ENCODE data around the gene TMEM255B. TPM values are rescaled to one million over a fixed set of nuclear protein-coding genes. Genes with fewer than 3 reads are reported as not detected.

Gene TMEM255B
- total and polyA plus RNA-seq, 2 of the 4 experiments (the other 2 are of a cell fraction) = 0.36 to 0.94 TPM

DNA sequence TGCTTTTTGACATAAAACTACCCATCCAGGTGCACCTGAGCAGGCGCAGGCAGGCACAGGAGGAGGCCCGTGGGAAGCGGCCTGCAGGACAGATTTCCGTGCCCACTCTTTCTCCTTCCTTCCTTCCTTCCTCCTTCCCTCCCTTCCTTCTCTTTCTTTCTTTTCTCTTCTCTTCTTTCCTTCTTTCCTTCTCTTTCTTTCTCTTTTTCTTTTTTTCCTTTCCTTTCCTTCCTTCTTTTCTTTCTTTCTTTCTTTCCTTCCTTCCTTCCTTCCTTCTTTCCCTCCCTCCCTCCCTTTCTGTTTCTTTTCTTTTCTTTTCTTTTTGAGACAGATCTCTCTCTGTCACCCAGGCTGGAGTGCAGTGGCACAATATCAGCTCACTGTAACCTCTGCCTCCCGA is 21.2 kb upstream of the TMEM255B start:
- TF ChIP-seq NFE2L2 (IDR thresholded peaks at IDR 0.05; ENCODE audit: low read depth, low read length) (no peak), SMC3 (IDR thresholded peaks at IDR 0.05; ENCODE audit: low read depth, low read length) (no peak), ELK1 (IDR thresholded peaks at IDR 0.05; ENCODE audit: borderline replicate concordance, low read depth, low read length) (no peak), MXI1 (IDR thresholded peaks at IDR 0.05; ENCODE audit: borderline replicate concordance, low read depth, low read length) (no peak)
- TF ChIP-seq, protein P1, sequence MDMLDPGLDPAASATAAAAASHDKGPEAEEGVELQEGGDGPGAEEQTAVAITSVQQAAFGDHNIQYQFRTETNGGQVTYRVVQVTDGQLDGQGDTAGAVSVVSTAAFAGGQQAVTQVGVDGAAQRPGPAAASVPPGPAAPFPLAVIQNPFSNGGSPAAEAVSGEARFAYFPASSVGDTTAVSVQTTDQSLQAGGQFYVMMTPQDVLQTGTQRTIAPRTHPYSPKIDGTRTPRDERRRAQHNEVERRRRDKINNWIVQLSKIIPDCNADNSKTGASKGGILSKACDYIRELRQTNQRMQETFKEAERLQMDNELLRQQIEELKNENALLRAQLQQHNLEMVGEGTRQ (IDR thresholded peaks at IDR 0.05; ENCODE audit: low read depth, low read length) = no peak
- WGBS, 2 experiments (ENCODE audit: extremely low coverage in 2 of 2, insufficient read length in 1 of 2) = 100% methylated on average over 1 of the region's 5 CpGs; no CpG with 5 or more reads in 1 of the 2 experiments

More for the DNA sequence above, 21.2 kb upstream of the TMEM255B start:
- no peaks in the 10 kb centered on the region for H3K9me3 ChIP-seq (ENCODE audit: control insufficient read depth, insufficient read depth, low read length)
- H2BK120ac ChIP-seq (ENCODE audit: low read depth, low read length) = no peak overlapping the region
- no peak overlapping the region for H3K9ac ChIP-seq (ENCODE audit: low read depth, low read length)
- no peak overlapping the region for H3K18ac ChIP-seq (ENCODE audit: low read depth, low read length)
- H3K27ac ChIP-seq (ENCODE audit: insufficient read depth, low read length) = no peak overlapping the region
- no peak overlapping the region for H2BK5ac ChIP-seq (ENCODE audit: low read depth, low read length, poor library complexity, severe bottlenecking)
- no peak overlapping the region for H2BK20ac ChIP-seq (ENCODE audit: low read depth, low read length)
- H4K5ac ChIP-seq (ENCODE audit: low read depth, low read length) = no peak overlapping the region
- 0 out of 2 replicates have a peak, but pooled peaks cover 4% of the 10 kb centered on the region for H4K20me1 ChIP-seq (ENCODE audit: insufficient read depth, low read length)
- no peak overlapping the region for H2AFZ ChIP-seq (replicated peaks; ENCODE audit: low read length, poor library complexity)
- H3K4ac ChIP-seq (ENCODE audit: low read depth, low read length) = no peak overlapping the region
- H4K91ac ChIP-seq (ENCODE audit: insufficient read depth, low read depth, low read length) = no peak overlapping the region
- no peak overlapping the region for H3K14ac ChIP-seq (replicated peaks; ENCODE audit: low read depth, low read length)
- ATAC-seq (ENCODE audit: low read depth) (no peak), DNase-seq (no peak)
- H3K4me2 ChIP-seq (ENCODE audit: low read depth, low read length) = no peak overlapping the region
- H2AK9ac ChIP-seq (replicated peaks; ENCODE audit: low read depth, low read length, poor library complexity) = no peak overlapping the region
- POLR2A ChIA-PET (ENCODE audit: unreplicated experiment) = no interaction called here
- no peak overlapping the region for H4K8ac ChIP-seq (ENCODE audit: low read depth in 2 of 2, low read length in 2 of 2)
- peaks cover 6% of the 10 kb centered on the region; the same call in 1 of the 2 replicates for H3K9me1 ChIP-seq (ENCODE audit: insufficient read depth, low read length)
- H3K27me3 ChIP-seq (ENCODE audit: control insufficient read depth, insufficient read depth, low read length) = peaks cover 32% of the 10 kb centered on the region
- intact Hi-C loops (cut with micrococcal nuclease) = no loop called here
- H3K23ac ChIP-seq (ENCODE audit: low read depth, low read length) = no peak overlapping the region
- H3K79me1 ChIP-seq (ENCODE audit: low read depth in 1 of 2, low read length in 2 of 2) = no peaks in the 10 kb centered on the region
- in situ Hi-C loops (cut with MboI; ENCODE audit: low sequenced_read_pairs) = no loop called here
- BruUV-seq (replicated peaks) = no TSS peak
- no peak overlapping the region for H3K56ac ChIP-seq (ENCODE audit: extremely low read depth, insufficient read depth, low read length)
- no peaks in the 10 kb centered on the region for H3K36me3 ChIP-seq (ENCODE audit: control insufficient read depth, insufficient read depth, low read length)
- no peak overlapping the region for H3K4me3 ChIP-seq (ENCODE audit: insufficient read depth, low read depth, low read length)
- dilution Hi-C loops (cut with HindIII; ENCODE audit: low sequenced_read_pairs, unreplicated experiment) = no loop called here
- no peak overlapping the region for H2AK5ac ChIP-seq (ENCODE audit: low read depth, low read length)
- H3K4me1 ChIP-seq (ENCODE audit: control insufficient read depth, insufficient read depth, low read length) = peaks cover 4% of the 10 kb centered on the region; the same call in 1 of the 2 replicates
- CTCF ChIA-PET = no interaction called here
- no peak overlapping the region for H2BK15ac ChIP-seq (ENCODE audit: low read depth, low read length)

Data from IMR-90 (cell line).